Transverse colon (tissue), 4 donors: ENCODE results near the gene CDHR2. TPM values are rescaled to one million over a fixed set of nuclear protein-coding genes. Genes with fewer than 3 reads are reported as not detected.
A peak's percentile ranks its signal among the peaks of the same experiment; 100 is the strongest.
"Not testable (repeated sequence)": the region's sequence is repeated elsewhere in the genome, so short reads cannot be mapped to it uniquely, and the experiment has no call there.

Experiments
- DNase-seq: peaks from one replicate; pipeline ENCODE4 v3.0.0-alpha.2; 2019
- H3K27ac ChIP-seq, 4 donors: fragments of 200-600 bp; sonication (generic); 2 replicates each; pipeline ENCODE4 v1.5.1; 2016 to 2018; ENCODE audit warnings: inconsistent platforms in 4 of 4
- H3K27me3 ChIP-seq: fragments of 200-600 bp; sonication (generic); 2 replicates; pipeline ENCODE4 v1.5.1; 2017; ENCODE audit warnings: inconsistent platforms
- H3K36me3 ChIP-seq, 4 donors: fragments of 200-600 bp; sonication (generic); 2 replicates each; pipeline ENCODE4 v1.5.1; 2017 to 2019; ENCODE audit warnings: inconsistent platforms in 4 of 4
- H3K4me1 ChIP-seq, 4 donors: fragments of 200-600 bp; sonication (generic); 2 replicates each; pipeline ENCODE4 v1.5.1; 2017 to 2020; ENCODE audit warnings: inconsistent platforms in 4 of 4
- H3K4me3 ChIP-seq, 4 donors: fragments of 200-600 bp; sonication (generic); 1 replicate in 1 of 4; 2 replicates in 3 of 4; pipeline versions ENCODE4 v1.5.1 to v1.6.1; 2017 to 2019; ENCODE audit warnings: inconsistent platforms in 4 of 4
- H3K9me3 ChIP-seq, 2 donors: fragments of 200-600 bp; sonication (generic); 2 replicates each; pipeline ENCODE4 v1.5.1; 2017 to 2019; ENCODE audit warnings: inconsistent platforms in 2 of 2
- CTCF ChIP-seq, 5 experiments: fragments of 200-600 bp in 3 of 5; fragments of 450-650 bp in 2 of 5; sonication (generic) in 3 of 5; IDR thresholded peaks; 1 replicate in 2 of 5; 2 replicates in 3 of 5; pipeline ENCODE4 v1.5.1; 2016 to 2017; ENCODE audit warnings: antibody characterized with exemption in 5 of 5, inconsistent platforms in 3 of 5, mild to moderate bottlenecking in 2 of 5, moderate library complexity in 1 of 5
- EP300 ChIP-seq: sonication (generic); formaldehyde crosslinking; IDR thresholded peaks from one replicate; pipeline ENCODE4 v1.6.1; 2017; ENCODE audit warnings: antibody characterized with exemption, low read depth
- POLR2A ChIP-seq: fragments of 450-650 bp; IDR thresholded peaks from one replicate; pipeline ENCODE4 v1.6.1; 2016; ENCODE audit warnings: antibody characterized with exemption, mild to moderate bottlenecking, moderate library complexity
- POLR2AphosphoS5 ChIP-seq, 3 donors: sonication (generic); formaldehyde crosslinking; IDR thresholded peaks; one replicate each; pipeline ENCODE4 v1.6.1; 2016; ENCODE audit warnings: antibody characterized with exemption in 3 of 3
- WGBS, 2 donors: methylation state at CpG; one replicate each; pipeline ENCODE4 v1.1.5; 2018; ENCODE audit warnings: low coverage in 1 of 2; 5-methylcytosine and 5-hydroxymethylcytosine counted together
- in situ Hi-C, 4 donors: fragments of 200-750 bp; cut with MboI; loops; one replicate each; pipeline versions ENCODE4 v1.15.0 to v1.15.1; 2017; ENCODE audit warnings: low sequenced_read_pairs in 3 of 4, low pct_ligation_motif_present in 1 of 4, low pct_unique_long_range_greater_than_20kb in 1 of 4
- intact Hi-C: fragments of 100-400 bp; cut with DNase I; formaldehyde crosslinking; loops from one replicate; pipeline ENCODE4 v1.15.1; 2023; ENCODE audit warnings: low total_unique reads
- total RNA-seq, 4 donors: library from RNA; depleted of rRNA; stranded (reverse); fragments of >200 nt; gene quantifications; one replicate each; pipeline ENCODE4 v1.1.0, GENCODE V29; 2016

Gene CDHR2
- total RNA-seq, 4 donors from 2014 or later: 15.5 to 257 (median 104) TPM

- Histone ChIP-seq H3K36me3 (no peaks in the 10 kb centered on the region), H3K27me3 (peaks cover 8% of the 10 kb centered on the region), H3K27ac (peak overlapping the region in 2 of 4 donors; percentile 50 to 51), H3K4me3 (peak overlapping the region in 3 of 4 donors; percentile 37 to 62 (median 38)), H3K9me3 (no peaks in the 10 kb centered on the region), H3K4me1 (peaks cover 3 to 12% (median 8%) of the 10 kb centered on the region in 4 donors)
- 4% methylated on average over 29 of the region's 98 CpGs; no CpG with 5 or more reads in 1 of the 2 donors for WGBS, 2 donors
- TF ChIP-seq POLR2AphosphoS5 (IDR thresholded peaks at IDR 0.05) (peak in 1 of 3 donors; percentile 15), POLR2A (no peak), EP300 (no peak), CTCF (IDR thresholded peaks at IDR 0.05) (peak in 4 of 5 experiments; percentile 19 to 44 (median 32))
- intact Hi-C loops: no loop called here
- in situ Hi-C loops: loop anchor here in 1 of 4 donors (25.0 kb wide), 1 partner anchor 185 kb away; the partner anchor contains the start of gene CLTB
- DNase-seq: peak; percentile 65
Observed at GRCh38 chr5:176596689-176597416, 47.7 kb downstream of the CDHR2 start.

GRCh38 chr5:176597417-176598389 lies 48.6 kb downstream of the CDHR2 start:
- Histone ChIP-seq H3K9me3 (no peaks in the 10 kb centered on the region), H3K27me3 (peaks cover 8% of the 10 kb centered on the region), H3K27ac (peak overlapping the region in 1 of 4 donors; percentile 50), H3K4me3 (peak overlapping the region in 3 of 4 donors; percentile 37 to 62 (median 38)), H3K4me1 (peaks cover 3 to 12% (median 8%) of the 10 kb centered on the region in 4 donors), H3K36me3 (no peaks in the 10 kb centered on the region)
- 70% methylated on average over 40 of the region's 47 CpGs; no CpG with 5 or more reads in 1 of the 2 donors for WGBS, 2 donors
- in situ Hi-C loops: loop anchor here in 1 of 4 donors (25.0 kb wide), 1 partner anchor 185 kb away; the partner anchor contains the start of gene CLTB
- TF ChIP-seq POLR2A: no peak
- TF ChIP-seq CTCF (IDR thresholded peaks at IDR 0.05): no peak
- no peak for TF ChIP-seq EP300
- no peak for TF ChIP-seq POLR2AphosphoS5 (IDR thresholded peaks at IDR 0.05)
- intact Hi-C loops: no loop called here
- no peak for DNase-seq

- H3K27me3 ChIP-seq, DNase-seq, H3K27ac ChIP-seq, H3K9me3 ChIP-seq, intact Hi-C loops, H3K4me3 ChIP-seq, H3K36me3 ChIP-seq: not testable (repeated sequence)
- WGBS, 2 donors: 86 to 93% methylated on average over 5 to 19 of the region's 19 CpGs
- peaks cover 3 to 12% (median 8%) of the 10 kb centered on the region in 4 donors for H3K4me1 ChIP-seq
- in situ Hi-C loops: loop anchor here in 1 of 4 donors (25.0 kb wide), 1 partner anchor 188 kb away; the partner anchor contains the start of gene CLTB
Observed at GRCh38 chr5:176599749-176600430, 50.7 kb downstream of the CDHR2 start.

- H3K36me3 ChIP-seq: no peaks in the 10 kb centered on the region
- no peak for DNase-seq
- no peak for TF ChIP-seq POLR2A
- no peak for TF ChIP-seq EP300
- in situ Hi-C loops: no loop called here
- 80 to 84% methylated on average over 1 to 12 of the region's 12 CpGs for WGBS, 2 donors
- peaks cover 8% of the 10 kb centered on the region for H3K27me3 ChIP-seq
- intact Hi-C loops: no loop called here
- no peak overlapping the region for H3K4me3 ChIP-seq
- H3K9me3 ChIP-seq: no peaks in the 10 kb centered on the region
- H3K4me1 ChIP-seq: peaks cover 0 to 5% (median 2%) of the 10 kb centered on the region in 4 donors
- H3K27ac ChIP-seq: no peak overlapping the region
Observed at GRCh38 chr5:176601901-176602482, 52.9 kb downstream of the CDHR2 start.
